ENCODE measurements around the gene SGF29.

- TF ChIP-seq CTCF (IDR thresholded peaks at IDR 0.05) = no peak
- no peak for TF ChIP-seq EZH2phosphoT487 (IDR thresholded peaks at IDR 0.05)
Measured at GRCh38 chr16:28607116-28607623, 53.5 kb downstream of the SGF29 start.

Measured in neural progenitor cell (in vitro differentiated cells).